Measurements from ENCODE around the gene SPATA6.
"Not testable (repeated sequence)": the region's sequence is repeated elsewhere in the genome, so short reads cannot be mapped to it uniquely, and the experiment has no call there.

SPATA6 gene

GRCh38 chr1:48462716-48463302 lies 9.2 kb downstream of the SPATA6 start:
- DNase-seq (ENCODE audit: low spot score) = no peak

GRCh38 chr1:48450505-48450904 lies 21.5 kb downstream of the SPATA6 start:
- no peak for DNase-seq (ENCODE audit: low spot score)

GRCh38 chr1:48448932-48449331 lies 23.1 kb downstream of the SPATA6 start:
- DNase-seq (ENCODE audit: low spot score) = no peak

- not testable (repeated sequence) for DNase-seq (ENCODE audit: low spot score)
Observed at GRCh38 chr1:48444186-48444585, 27.8 kb downstream of the SPATA6 start.

GRCh38 chr1:48442864-48443619 lies 29.0 kb downstream of the SPATA6 start:
- no peak for DNase-seq (ENCODE audit: low spot score)

GRCh38 chr1:48440786-48441185 lies 31.2 kb downstream of the SPATA6 start:
- not testable (repeated sequence) for DNase-seq (ENCODE audit: low spot score)

- DNase-seq (ENCODE audit: low spot score) = no peak
Observed at GRCh38 chr1:48439380-48439779, 32.6 kb downstream of the SPATA6 start.

- DNase-seq (ENCODE audit: low spot score) = not testable (repeated sequence)
Observed at GRCh38 chr1:48437379-48437778, 34.6 kb downstream of the SPATA6 start.

- DNase-seq (ENCODE audit: low spot score) = not testable (repeated sequence)
Observed at GRCh38 chr1:48435312-48436002, 36.5 kb downstream of the SPATA6 start.

- DNase-seq (ENCODE audit: low spot score) = no peak
Observed at GRCh38 chr1:48430832-48431231, 41.2 kb downstream of the SPATA6 start.

GRCh38 chr1:48422009-48422408 lies 50.0 kb downstream of the SPATA6 start:
- DNase-seq (ENCODE audit: low spot score) = no peak

GRCh38 chr1:48418742-48419141 lies 53.3 kb downstream of the SPATA6 start:
- DNase-seq (ENCODE audit: low spot score) = no peak

GRCh38 chr1:48415050-48415449 lies 57.0 kb downstream of the SPATA6 start:
- DNase-seq (ENCODE audit: low spot score) = no peak

GRCh38 chr1:48414264-48414663 lies 57.7 kb downstream of the SPATA6 start:
- DNase-seq (ENCODE audit: low spot score) = no peak

- DNase-seq (ENCODE audit: low spot score) = no peak
Observed at GRCh38 chr1:48405940-48406339, 66.1 kb downstream of the SPATA6 start.

GRCh38 chr1:48405400-48405799 lies 66.6 kb downstream of the SPATA6 start:
- DNase-seq (ENCODE audit: low spot score) = no peak

GRCh38 chr1:48402599-48402998 lies 69.4 kb downstream of the SPATA6 start:
- DNase-seq (ENCODE audit: low spot score) = no peak

- DNase-seq (ENCODE audit: low spot score) = no peak
Observed at GRCh38 chr1:48396208-48396607, 75.8 kb downstream of the SPATA6 start.

GRCh38 chr1:48391926-48392325 lies 80.1 kb downstream of the SPATA6 start:
- no peak for DNase-seq (ENCODE audit: low spot score)

GRCh38 chr1:48387409-48387808 lies 84.6 kb downstream of the SPATA6 start:
- no peak for DNase-seq (ENCODE audit: low spot score)

- no peak for DNase-seq (ENCODE audit: low spot score)
Observed at GRCh38 chr1:48374785-48375184, 97.2 kb downstream of the SPATA6 start.

GRCh38 chr1:48371598-48371997 lies 100.4 kb downstream of the SPATA6 start:
- no peak for DNase-seq (ENCODE audit: low spot score)

GRCh38 chr1:48362901-48363300 lies 109.1 kb downstream of the SPATA6 start:
- DNase-seq (ENCODE audit: low spot score) = no peak

All from CD4-positive, alpha-beta T cell treated with Interleukin-2 at 100 ng/mL for 4 hours (primary cell).